Stimulated activated CD4-positive, alpha-beta T cell treated with anti-CD3 and anti-CD28 coated beads, Interleukin-12 subunit alpha, Interleukin-12 subunit beta, amount 100 ng/mL, for 48 hours (primary cell): Measurements from ENCODE around the gene GTPBP3.

Source experiments
- DNase-seq, 3 donors: peaks; one replicate each; pipeline ENCODE4 v3.0.0-alpha.2; 2020; ENCODE audit warnings: low read depth in 2 of 3, low spot score in 1 of 3

The GTPBP3 gene

DNA sequence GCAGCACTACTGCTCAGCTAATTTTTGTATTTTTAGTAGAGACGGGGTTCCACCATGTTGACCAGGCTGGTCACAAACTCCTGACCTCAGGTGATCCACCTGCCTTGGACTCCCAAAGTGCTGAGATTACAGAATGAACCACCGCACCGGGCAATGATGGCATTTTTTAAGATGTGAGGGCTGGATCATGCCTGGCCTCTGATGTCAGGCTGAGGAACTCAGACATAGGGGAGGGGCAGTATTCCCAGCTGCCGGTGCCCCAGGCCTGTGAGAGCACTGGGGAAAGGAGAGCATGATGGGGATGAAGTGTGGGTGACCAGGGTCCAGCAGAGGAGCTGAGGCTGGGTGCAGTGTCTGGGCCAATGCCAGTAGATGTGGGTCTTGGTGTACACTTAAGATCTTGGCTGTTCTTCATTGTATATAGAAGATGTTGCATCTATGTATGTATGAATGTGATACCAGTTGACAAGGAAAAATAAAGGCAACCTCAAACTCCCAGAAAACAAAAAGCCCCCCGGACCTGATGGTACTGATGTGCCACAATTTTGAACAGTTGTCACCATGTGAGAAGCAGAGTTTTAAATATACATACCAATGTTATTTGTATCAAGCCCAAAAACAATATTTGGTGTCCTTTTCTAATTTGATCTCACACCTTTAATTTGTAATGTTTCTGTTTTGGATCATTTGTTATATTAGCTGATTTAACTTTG lies 43.2 kb downstream of the GTPBP3 start:
- DNase-seq, result no peak

DNA sequence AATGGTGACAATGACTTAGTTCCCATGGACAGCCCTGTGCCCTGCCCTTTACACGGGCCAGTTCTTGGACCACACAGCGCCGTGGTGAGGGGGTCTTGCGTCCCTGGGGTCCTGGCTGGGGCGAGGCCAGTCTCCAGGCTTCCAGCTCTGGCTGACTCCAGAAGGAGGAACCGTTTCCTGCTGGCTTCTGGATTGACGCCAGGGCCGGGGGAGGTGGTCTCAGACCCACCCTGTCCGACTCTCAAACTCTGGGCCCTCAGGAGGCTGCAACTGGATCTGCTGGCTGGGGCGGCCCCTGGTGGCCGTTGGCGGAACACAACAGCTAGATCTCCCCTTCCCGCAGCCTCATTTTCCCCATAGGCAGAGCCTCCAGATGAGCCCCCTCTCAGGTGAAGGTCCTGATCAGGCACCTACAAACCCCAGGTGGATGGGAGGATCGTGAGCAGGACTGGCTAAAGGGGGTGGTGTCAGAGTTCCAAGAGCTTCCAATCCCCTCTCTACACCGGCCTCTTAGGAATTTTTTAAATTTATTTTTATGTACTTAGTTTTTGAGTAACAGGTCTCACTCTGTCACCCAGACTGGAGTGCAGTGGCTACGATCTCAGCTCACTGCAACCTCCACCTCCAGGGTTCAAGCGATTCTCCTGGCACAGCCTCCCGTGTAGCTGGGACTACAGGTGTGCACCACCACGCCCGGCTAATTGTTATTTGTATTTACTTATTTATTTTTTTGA lies 48.7 kb downstream of the GTPBP3 start:
- peak in 2 of 3 donors; percentile 45 to 62 for DNase-seq

DNA sequence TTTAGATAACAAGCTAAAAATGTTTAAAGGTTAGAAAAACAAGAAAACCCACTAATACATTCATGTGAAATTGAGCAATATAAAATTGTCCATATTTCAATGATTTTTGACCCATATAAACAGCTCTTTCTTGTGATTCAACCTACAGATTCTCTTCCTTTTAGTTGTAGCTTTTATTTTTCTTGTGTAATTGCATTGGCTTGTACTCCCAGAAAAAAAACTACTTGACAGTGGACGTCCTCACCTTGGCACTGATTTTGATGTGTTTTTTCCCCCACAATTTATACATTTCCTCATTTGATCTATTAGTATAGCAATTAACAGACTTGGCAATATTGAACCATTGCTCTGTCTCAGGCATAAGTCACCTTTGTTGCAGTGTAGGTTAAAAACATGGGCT lies 51.9 kb downstream of the GTPBP3 start:
- no peak for DNase-seq

DNA sequence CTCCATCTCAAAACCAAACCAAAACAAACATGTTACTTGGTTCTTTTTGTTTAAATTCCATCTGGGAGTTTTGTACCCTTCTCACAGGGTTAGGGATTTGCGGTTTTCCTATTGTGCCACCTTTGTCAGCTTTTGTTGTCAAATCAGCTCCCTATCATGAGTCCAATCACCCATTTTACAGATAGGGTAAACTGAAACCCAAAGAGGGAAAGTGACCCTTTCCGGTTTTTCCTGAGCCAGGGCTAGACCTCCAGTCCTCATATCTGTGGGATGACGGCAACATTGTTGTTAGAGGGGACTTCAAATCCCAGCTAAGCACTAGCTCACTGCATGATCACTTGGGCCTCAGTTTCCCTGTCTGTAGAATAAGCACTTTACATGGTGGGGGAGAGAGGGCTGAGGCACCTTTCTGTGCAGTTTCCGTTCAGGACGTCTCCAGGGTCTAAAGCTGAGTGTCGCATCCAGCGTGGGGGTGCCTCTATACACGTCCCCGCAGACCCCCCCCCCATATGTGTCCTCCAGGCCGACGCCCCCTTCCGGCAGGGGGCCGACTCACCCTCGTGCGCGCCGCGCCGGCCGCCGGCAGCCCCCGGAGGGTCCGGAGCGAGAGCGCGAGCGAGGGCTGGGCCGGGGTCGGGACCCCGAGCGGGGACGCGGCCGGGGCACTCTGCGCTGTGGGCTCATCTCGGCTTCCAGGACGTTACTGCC lies 52.8 kb downstream of the GTPBP3 start:
- DNase-seq, result no peak

DNA sequence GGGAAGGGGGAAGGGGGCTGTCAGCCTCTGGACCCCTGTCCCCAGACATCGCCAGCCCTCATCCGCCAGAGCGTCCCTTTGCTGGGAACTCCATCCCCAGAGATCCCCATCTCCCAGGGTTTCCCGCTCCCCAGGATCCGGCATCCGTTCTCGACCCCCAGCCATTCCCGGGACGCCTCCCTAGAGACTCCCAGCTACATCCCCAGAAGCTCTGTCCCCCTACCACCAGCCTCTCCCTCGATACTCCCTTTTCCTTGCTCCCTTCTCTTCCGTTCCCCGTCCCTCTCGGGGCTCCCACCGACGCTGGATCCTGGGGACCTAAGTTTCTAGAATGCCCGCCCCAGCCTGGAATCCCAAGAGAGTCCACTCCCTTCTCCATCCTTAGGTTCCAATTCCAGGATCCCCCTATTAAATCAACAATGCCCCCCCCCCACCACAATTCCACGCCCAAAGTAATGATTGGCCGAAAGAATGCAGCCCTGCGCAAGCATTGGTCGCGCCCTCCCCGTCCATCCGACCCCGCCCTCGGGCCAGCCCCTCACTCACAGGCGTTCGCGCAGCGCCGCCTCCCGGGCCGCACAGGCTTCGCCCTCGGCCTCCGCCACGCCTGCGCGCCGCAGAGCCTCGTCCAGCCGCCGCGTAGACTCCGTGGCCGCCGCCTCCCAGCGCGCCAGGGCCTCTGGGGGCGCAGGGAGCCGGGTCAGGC lies 53.5 kb downstream of the GTPBP3 start:
- peak; percentile 82 to 91 (median 87) for DNase-seq

DNA sequence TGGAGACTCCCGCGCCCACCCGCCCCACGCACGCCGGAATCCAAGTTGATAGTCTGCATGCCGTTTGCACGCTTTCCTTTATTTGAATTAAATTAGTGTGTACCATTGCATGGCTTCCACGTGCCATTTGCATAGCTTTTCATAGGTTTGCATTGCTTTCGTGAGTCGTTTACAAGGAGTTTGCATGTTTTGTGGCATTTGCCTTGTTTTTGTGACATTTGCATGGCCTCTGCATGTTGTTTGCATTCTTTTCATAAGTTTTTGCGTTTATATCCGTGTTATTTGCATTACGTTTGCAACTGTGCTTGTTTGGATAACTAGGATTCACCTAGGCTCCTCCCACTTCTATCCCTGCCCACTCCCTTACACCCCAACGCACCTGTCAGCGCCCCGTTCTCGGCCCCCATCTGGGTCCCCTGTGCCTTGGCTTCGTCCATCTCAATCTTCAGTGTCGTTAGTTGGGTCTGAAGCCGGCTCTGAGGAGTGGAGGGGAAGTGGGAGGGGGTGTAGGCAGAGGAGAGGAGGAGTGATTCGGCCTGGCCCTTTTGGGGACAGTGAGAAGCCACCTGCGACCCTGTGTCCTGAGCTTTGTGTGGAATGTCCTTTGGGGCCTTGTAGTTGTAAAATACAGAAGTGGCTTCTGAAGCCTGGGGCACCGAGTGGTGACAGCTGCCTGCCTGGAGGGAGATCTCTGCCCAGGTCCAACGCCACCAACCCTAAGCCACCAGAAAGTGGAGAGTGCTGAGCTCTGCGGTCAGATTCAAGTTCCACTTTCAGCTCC lies 54.2 kb downstream of the GTPBP3 start:
- DNase-seq, result no peak
